COR-L47 (cell line): ENCODE data around the gene MPO.

Experiments used
- DNase-seq: peaks from one replicate; lab custom pipeline; 2025; lab: John Stamatoyannopoulos, UW

The MPO gene

DNA sequence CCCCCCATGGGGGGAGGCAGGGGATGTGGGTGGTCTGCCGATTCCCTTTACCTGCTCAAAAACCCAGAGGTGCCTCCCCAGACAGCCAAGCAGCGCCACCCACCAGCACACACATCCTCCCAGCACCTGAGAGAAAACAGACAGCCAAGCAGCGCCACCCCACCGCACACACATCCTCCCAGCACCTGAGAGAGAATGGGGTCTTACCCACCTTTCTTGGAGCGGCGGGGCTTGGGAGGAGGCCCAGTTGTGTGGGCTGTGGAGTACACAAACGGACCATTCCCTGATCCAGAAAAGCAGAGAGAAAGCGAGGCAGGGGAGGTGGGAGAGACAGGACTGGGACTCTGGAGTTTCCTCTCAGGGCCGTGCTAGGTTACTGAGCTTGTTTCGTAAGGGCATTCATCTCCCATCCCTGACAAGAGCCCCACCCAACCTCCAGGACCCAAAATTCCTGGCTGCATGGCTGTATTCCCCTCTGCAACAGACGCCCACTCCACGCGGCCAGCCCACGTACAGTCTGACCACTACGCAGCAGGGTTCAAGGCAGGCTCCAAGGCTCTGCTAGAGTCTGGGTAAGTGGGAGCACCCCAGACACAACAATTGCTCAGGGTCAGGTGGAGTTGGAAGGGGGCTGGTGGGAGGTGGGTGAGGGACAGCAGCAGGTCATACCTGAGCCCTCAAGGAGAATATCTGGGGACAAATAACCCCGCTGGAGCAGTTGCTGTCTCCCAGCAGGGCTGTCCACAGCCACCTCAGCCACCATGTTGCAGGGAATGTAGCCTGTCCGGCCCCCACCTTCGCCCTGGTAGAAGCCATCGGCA lies 25.6 kb upstream of the MPO start:
- DNase-seq = no peak

DNA sequence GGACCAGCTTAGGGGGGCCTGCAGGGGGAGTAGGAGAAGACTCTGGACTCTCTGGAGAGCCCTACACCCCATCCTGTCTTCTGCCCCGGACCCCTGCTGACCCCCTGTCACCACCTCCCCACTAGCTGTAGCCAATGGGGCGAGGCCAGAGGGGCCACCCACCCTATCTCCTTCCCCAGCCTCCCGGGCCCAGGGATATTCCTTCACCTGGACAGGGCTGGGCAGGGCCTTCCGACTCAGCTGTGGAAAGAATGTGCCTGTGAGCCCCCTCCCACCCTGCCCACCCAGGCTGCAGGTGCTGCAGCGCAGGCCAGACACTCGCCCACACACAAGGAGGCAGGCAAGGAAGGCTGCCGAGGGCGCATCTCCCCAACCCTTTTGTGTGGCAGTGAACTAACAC lies 24.9 kb upstream of the MPO start:
- no peak for DNase-seq

DNA sequence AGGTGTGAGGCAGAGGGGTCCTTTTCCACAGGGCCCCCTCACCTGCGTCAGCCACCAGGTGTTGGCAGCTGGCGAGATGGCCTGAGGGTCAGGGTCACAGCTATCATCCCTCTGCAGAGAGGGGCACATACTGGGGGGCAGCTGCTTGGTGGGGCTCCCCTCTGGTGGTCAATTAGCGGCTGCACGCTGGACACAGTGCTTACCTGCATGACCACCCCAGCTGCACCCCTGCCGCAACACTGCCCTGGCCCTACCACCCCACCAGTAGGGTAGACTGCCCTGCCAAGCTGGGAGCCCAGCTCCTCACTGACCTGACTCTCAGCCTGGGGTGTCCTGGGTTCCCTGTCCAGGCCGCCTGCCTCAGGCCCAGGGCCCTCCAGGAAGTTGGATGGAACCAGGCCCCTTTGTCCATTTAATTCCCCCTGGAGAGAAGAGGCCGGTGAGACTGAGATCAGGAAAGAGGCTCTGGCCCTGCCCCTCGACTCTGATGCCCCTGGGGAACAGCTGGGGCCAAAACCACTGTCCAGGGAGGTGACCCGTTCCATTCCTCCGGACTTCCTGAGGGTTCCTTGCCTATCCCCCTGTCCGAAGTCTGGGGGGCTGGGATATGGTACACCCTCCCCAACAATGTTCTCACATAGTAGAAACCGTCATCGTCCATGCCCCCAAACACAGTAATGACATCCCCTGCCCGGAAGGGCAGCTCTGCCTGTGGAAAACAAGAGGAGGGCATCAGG lies 24.2 kb upstream of the MPO start:
- DNase-seq = no peak

DNA sequence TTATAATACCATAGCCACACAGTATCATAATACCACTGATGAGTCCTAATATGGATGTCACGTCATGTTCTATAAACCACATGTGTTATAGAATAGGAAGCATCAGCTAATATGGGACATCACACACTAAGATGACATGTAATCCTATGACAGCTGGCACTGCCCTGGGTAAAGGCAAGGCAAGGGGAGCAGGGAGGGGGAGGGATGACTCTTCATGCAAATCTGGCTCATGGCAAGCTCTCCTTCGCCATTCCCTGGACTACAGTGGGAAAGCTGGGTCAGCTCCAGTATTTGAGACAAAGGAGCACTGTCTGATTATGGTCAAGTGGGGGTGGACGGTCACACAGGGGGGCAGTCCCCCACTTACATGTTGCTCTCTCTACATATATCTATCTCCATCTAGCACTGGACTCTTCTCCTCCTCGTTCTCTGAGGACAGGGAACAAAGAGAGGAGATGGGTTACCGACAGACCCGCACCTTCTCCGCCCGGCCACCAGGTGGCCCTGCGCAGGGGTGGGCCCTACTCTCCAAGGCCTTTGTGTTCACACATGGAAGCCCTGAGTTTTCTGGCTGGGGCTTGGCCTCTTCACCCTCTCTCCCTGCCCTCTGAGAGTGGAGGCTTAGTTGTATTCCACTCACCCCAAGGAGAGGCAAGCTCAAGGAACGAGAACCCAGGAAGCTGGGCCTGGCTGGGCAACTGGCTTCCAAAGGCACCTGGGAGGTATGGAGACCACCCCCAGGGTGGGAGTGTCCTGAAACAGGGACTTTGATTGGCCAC lies 23.4 kb upstream of the MPO start:
- DNase-seq = peak; percentile 27

DNA sequence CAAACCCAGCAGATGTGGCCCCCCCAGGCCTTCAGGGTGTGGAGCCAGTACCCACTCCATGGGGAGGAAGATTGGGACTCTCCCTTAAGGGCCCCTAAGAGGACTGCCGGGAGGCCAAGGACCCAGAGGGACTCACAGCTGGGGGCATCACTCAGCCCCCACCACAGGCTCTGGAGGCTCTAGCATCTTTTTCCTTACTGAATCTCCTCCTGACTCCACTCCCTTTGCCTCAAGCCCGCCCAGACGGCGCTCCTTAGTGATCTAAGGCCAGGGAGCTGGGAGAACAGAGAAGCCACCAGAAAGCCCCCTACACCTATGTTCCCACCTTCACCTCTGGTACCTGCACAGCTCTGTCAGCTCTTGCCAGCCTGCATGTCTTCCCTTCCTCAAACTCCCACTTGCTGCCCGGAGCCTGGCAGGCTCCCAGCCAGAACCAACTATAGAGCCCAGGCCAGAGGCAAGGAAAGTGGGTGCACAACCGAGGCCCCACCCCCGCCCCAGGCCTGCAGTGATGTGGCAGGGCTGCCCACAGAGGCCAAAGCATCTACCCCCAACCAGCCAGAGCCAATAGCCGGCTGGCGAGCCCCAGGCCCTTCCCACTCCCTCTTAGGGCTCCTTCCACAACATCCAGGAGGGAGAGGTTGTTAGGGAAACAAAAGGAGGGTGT lies 22.3 kb upstream of the MPO start:
- DNase-seq = no peak

DNA sequence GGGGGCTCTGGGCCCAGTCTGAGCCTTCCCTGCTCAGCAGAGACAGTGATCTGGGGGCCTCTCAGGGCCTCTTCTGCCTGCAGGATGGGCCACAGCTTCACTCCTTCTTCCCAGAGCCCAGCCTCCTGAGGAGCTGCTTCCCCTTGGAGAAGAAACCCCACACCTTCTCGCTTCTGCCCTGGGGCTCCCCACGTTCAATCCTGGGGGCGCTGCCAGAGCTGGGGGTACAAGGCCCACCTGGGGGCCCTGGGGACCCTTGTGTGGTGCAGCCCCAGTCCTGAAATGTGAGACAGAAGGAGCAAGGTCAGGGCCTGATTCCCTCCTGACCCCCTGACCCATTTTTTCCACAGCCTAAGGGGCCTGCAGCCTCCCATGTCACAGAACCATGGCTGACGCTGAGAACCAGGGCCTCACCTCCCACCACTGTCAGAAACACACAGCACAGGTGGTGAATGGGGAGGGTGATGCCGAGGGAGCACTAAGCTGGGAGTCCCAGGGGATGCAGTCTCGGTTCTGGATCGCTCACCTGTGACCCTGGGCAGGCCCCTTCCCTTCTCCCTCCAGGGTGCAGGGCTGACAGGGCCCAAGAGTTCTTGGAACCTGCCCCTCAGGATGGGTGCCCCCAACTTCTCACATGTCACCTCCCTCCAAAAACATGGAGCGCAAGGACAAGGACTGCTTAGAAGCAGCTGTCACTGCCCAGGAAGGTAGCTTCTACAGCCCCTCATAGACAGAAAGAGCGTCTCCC lies 21.6 kb upstream of the MPO start:
- DNase-seq = no peak

DNA sequence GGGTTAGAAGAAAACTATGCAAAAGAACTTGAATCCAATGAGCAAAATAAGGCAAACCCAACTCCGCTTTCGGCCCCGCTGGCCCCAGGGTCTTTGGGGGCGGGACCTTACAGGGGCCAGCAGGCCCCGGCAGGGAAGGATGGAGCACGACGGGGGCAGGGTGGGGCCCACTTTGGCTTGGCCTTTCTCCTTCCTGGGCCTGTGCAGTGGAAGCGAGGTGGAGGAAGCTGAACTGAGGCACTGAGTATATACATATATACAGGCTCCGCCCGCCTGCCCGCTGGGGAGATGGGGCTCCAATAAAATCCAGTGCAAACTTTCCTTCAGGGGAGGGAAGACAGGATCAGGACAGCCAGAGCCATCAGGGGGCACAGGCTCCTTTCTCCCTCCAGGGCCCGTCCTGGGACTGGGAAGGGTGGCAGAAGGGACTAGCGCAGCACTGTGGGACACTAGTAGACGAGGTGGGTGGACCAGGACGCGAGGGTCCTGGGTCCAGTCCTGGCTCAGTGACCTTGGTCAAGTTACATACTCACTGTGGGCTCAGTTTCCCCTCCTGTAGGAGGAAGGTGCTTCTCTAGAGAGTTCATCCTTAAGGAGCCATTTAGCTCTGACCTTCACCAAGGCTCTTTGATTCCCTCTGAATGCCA lies 20.9 kb upstream of the MPO start:
- no peak for DNase-seq

DNA sequence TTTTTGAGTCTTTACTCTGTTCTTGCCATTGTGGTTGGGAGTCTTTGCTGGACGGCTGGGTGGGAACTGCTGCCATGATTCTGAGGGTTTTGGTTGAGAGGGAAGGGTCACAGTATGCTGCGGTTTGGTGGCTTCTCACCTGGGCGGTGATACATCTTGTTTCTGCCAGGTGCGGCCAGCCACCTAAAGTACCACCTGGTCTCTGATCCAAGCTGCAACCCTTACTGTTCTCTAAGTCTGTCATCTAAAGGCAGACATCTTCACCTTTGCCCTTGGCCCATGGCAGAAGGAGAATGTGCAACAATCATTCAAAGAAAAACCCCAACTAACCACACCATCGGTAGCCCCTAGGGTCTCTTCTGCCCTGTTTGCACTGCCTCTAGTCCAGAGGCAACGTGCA lies 19.6 kb upstream of the MPO start:
- DNase-seq = no peak

DNA sequence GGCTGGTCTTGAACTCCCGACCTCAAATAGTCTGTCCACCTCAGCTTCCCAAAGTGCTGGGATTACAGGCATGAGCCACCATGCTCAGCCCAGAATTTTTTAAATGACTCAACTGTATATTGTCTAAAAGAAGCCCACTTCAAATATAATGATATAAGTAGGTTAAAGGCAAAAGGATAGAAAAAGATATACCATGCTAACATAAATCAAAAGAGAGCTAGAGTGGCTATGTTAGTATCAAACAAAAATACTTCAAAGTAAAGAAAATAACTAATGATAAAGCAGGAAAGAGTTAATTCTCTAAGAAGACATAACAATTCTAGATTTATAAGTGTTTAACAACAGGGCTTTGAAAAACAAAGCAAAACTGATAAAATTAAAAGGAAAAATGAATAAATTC lies 13.3 kb upstream of the MPO start:
- no peak for DNase-seq

DNA sequence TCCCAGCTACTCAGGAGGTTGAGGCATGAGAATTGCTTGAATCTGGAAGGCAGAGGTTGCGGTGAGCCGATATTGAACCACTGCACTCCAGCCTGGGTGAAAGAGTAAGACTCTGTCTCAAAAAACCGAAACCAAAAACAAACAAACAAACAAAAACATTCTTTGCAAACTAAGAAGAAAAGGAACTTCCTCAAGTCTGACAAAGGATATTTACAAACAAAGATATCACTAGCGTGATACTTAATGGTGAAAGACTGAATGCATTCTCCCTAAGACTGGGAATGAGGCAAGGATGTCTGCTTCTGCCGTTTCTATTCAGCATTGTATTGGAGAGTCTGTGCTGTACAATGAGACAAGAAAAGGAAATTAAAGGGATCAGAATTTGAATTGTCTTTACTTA lies 10.5 kb upstream of the MPO start:
- no peak for DNase-seq

DNA sequence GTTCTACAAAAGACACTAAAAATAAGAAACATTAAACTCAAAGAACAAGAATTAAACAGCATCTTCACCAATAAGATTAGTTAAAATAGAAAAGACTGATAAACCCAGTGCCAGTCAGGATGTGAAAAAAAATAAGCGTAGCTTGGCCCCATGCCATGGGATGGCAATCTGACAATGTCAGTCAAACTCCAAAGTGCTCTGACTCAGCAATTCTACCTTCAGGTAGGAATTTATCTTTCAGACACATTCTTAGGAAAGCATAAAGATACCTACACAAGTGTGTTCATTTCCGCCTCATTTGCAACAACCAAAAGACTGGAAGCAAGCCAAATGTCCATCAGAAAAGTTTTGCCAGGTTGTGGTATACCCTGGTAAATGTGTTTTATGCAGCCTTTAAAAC lies 9.1 kb upstream of the MPO start:
- no peak for DNase-seq

DNA sequence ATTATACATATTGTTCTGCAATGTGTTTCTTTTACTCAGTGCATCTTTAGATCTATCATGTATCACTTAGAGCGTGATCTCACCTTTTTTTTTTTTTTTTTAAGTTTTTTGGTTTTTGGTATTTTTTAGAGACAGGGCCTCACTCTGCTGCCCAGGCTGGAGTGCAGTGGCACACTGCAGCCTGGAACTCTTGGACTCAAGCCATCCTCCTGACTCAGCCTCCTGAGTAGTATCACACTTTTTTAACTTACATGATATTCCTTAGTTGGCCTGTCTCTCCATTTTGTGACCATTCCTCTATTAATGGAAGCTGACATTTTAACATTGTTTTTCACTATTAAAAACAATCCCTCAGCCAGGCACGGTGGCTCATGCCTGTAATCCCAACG lies 4.7 kb upstream of the MPO start:
- DNase-seq = no peak

DNA sequence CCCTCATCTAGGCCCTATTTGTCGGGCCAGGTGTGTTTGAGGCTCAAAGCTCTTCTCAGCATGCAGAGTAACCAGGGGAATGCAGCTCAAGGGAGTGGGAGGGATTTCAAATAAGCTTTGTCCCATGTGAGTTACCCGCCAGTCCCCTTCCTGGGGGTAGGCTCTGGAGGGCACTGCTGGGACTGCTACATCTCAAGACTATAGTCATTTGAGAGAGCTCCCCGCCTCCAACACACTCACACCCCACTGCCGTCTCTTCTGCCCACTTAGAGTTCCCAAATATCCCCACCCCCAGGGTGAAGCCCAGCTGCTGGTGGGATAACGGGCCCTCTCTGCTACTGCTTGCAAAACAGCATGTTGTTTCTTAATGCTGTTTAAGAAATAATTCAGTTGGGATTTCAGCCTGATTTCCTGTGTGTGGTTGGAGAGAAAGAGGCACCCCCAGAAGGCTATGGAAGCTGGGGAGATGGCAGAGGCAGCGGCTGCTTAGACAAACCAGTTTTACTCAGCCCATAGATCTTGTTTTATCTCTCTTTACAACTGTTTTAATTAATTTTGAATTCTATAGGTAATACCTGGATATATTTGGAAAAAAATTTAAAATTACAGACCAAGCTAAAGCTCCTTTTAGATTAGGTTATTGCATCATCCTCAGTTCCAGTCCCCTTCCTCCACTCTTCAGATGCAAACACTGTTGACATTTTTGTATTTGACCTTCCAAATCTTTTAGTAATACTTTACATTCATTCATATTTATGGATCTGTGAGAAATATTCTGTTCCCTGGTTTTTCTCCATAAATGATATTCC lies 4.1 kb upstream of the MPO start:
- no peak for DNase-seq

DNA sequence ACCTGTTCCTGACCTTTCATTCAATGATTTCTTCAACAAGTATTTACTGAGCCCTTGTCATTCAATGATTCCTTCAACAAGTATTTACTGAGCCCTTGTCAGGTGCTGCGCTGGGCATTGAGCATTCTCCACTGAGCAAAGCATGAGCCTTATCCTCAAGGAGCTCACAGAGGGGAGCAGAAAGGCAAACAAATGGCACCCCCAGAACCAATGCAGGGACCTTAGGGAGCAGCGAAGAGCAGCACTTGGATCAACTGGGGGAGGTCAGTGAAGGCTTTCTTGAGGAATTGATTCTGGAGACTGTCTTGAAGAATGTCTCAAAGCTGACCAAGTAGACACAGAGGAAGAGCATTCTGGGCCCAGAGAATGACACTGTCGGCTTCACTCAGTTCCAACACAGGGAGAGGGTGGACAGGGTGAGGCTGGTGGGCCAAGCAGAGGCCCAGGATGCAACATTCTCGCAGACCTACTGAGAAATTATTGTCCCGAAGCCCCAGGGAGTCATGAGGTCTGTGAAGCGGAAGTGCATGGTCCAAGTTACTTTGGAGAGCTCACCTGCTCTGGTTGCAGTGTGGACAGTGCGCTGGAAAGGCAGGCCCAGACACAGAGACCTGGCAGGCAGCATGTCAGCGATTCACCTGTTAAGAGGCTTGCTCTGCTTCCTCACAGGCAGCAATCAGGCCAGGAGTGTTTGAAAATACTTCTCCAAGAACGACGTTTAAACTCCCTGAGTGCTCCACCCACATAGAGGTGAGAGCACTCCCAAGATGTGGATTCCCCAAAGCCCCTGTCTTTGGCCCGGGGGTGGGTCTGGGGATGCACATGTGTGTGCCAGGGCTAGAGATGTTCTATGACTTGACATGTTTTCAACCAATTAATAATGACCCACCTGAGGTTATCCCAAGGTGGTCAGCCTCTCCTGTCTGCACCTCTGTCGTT lies 3.2 kb upstream of the MPO start:
- DNase-seq = no peak

DNA sequence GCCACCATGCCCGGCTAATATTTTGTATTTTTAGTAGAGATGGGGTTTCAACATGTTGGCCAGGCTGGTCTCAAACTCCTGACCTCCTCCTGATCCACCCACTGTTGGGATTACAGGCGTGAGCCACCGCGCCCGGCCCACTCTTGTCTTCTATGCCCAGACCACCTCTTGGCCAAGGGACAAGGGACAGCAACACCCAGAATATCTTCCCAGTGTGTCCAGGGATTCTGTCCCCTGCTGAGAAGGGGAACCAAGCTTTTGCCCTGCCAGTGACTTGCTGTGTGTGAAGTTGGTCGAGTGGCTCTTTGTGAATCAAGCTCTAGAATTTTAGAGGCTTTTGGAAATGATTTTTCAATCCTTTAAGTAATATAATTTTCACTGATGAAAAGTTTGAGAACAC lies 1.7 kb upstream of the MPO start:
- no peak for DNase-seq

DNA sequence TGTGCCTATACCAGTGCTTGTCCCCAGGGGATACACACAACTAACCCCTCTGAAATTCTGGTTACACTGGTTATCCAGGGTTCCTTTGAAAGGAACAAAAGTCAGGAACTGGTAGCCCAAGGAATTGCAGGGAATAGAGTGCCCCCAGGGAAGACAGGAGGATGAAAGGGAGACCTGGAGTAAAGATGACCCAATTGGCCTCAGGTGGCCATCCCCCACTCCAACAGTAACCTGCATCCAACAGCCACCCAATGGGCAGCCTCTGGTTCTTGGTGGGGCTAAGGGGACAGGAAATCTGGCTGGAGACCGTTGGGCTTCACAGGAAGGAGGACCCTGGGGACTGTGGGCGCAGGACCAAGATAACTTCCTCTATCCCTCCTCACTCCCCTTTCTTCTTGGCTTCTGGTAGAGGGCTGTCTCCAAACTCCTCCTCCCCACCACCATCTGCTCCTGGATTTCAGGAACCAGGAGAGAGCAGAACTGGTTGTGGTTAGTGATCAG lies 826 bp upstream of the MPO start:
- no peak for DNase-seq

DNA sequence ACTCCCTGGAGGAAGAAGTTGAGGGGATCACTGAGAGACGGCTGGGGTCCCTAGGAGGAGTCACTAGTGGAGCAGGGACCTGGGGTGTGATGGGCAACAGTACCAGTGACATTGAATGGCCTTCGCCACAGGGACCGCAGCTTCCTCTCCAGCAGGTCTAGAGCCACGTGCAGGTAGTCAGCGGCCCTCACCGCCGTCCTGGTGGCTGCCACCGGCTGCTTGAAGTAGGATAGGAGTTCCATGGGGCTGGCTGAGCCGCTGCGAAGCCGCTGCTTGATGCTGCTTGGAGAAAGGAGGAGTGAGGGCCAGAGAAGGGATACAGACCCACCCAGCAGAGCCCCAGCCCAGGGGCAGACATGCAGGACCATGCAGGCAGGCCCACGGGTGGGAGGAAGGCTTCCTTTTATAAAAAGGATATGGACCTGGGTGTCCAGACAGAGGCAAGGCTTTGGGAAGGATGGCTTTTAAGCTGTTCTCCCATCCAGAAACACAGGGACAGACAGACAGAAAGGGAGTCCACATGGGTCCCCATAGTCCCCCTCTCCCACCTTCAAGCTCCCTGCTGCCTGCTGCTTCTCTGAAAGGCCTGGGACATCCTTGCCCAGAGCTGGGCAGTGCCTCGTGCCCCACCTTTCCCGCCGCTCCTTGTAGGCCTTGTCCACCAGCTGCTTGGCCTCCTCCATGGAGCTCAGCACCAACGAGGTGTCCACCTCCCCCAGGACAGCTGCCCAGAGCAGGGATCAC lies 827 bp downstream of the MPO start:
- DNase-seq = no peak

DNA sequence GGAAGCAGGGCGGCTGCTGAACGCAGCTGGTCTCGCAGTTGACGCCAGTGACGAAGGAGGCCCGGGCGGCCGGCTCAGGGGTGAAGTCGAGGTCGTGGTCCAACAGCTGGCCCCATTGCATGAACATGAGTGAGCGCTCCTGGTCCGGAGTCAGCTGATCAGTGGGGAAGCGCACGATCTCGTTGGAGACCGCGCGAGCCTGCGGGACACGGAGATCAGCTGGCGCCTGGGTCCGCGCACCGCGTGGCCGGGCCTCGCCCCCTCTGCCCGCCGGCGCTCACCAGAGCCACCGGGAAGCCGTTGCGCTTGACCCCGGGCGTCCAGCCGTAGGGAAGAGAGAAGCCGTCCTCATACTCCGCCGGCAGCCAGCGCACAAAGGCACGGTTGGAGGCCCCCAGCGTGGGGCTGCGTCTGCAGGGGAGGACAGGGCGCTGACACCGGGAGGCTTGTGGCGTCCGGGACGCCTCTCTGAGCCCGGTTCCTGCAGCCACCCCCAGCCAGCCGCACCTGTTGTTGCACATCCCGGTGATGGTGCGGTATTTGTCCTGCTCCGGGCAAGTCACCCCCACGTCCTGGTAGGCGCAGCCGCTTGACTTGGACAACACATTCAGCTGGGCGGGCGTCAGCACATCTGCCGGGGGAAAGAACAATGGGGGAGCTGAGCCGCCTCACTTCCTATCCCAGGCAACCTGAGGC lies 1.6 kb downstream of the MPO start:
- peak; percentile 12 for DNase-seq
